H9 (cell line): ENCODE results near the gene MRTFB. TPM values are rescaled to one million over a fixed set of nuclear protein-coding genes. Genes with fewer than 3 reads are reported as not detected.

Experiments
- DNase-seq: peaks from one replicate; pipeline ENCODE4 v3.0.0-alpha.2; 2017
- H2AFZ ChIP-seq: one replicate; pipeline ENCODE4 v1.6.1; 2013; ENCODE audit warnings: mild to moderate bottlenecking, low read length, control low read depth, moderate library complexity
- H2AK5ac ChIP-seq: 2 replicates; pipeline ENCODE4 v1.6.1; 2013; ENCODE audit warnings: low read length, control low read depth, mixed read lengths; ENCODE audit not compliant: insufficient read length
- H2BK120ac ChIP-seq: one replicate; pipeline ENCODE4 v1.6.1; 2013; ENCODE audit warnings: low read depth, mild to moderate bottlenecking, low read length, control low read depth, inconsistent platforms; ENCODE audit not compliant: poor library complexity, severe bottlenecking
- H2BK12ac ChIP-seq: 2 replicates; pipeline ENCODE4 v1.6.1; 2013; ENCODE audit warnings: low read length, control low read depth, mixed read lengths, low read depth; ENCODE audit not compliant: insufficient read length
- H2BK15ac ChIP-seq: 2 replicates; pipeline ENCODE4 v1.6.1; 2013; ENCODE audit warnings: low read depth, low read length, control low read depth
- H2BK20ac ChIP-seq: one replicate; pipeline ENCODE4 v1.6.1; 2013; ENCODE audit warnings: low read depth, mild to moderate bottlenecking, low read length, control low read depth, inconsistent platforms; ENCODE audit not compliant: poor library complexity, severe bottlenecking
- H2BK5ac ChIP-seq: 2 replicates; pipeline ENCODE4 v1.6.1; 2013; ENCODE audit warnings: low read length, control low read depth, mixed read lengths; ENCODE audit not compliant: insufficient read length
- H3K14ac ChIP-seq: 2 replicates; pipeline ENCODE4 v1.6.1; 2013; ENCODE audit warnings: low read length, control low read depth; ENCODE audit not compliant: insufficient read depth
- H3K18ac ChIP-seq: 2 replicates; pipeline ENCODE4 v1.6.1; 2013; ENCODE audit warnings: low read depth, mild to moderate bottlenecking, mixed read lengths, low read length, control low read depth; ENCODE audit not compliant: insufficient read length
- H3K23ac ChIP-seq: 2 replicates; pipeline ENCODE4 v1.6.1; 2013; ENCODE audit warnings: low read length, control low read depth, mixed read lengths, low read depth; ENCODE audit not compliant: insufficient read length
- H3K23me2 ChIP-seq: 2 replicates; pipeline ENCODE4 v1.6.1; 2013; ENCODE audit warnings: low read depth, mild to moderate bottlenecking, mixed read lengths, low read length, control low read depth; ENCODE audit not compliant: insufficient read length, poor library complexity, severe bottlenecking
- H3K27ac ChIP-seq: 2 replicates; pipeline ENCODE4 v1.5.1; 2013; ENCODE audit warnings: low read length, control low read depth, mixed read lengths, low read depth; ENCODE audit not compliant: insufficient read length
- H3K27me3 ChIP-seq: 2 replicates; pipeline ENCODE4 v1.6.1; 2013; ENCODE audit warnings: low read length, control low read depth, inconsistent platforms; ENCODE audit not compliant: insufficient read depth
- H3K4ac ChIP-seq: 2 replicates; pipeline ENCODE4 v1.6.1; 2013; ENCODE audit warnings: low read depth, mild to moderate bottlenecking, control low read depth, inconsistent platforms, low read length, moderate library complexity
- H3K4me1 ChIP-seq: 2 replicates; pipeline ENCODE4 v1.6.1; 2013; ENCODE audit warnings: low read length, control low read depth, inconsistent platforms; ENCODE audit not compliant: insufficient read depth
- H3K4me2 ChIP-seq: 2 replicates; pipeline ENCODE4 v1.6.1; 2013; ENCODE audit warnings: low read length, control low read depth, mixed read lengths; ENCODE audit not compliant: insufficient read length, insufficient read depth
- H3K56ac ChIP-seq: 2 replicates; pipeline ENCODE4 v1.6.1; 2013; ENCODE audit warnings: low read depth, mild to moderate bottlenecking, mixed read lengths, low read length, control low read depth; ENCODE audit not compliant: insufficient read length
- H3K79me1 ChIP-seq: 2 replicates; pipeline ENCODE4 v1.6.1; 2013; ENCODE audit warnings: low read depth, mild to moderate bottlenecking, moderate library complexity, low read length, control low read depth, inconsistent platforms; ENCODE audit not compliant: insufficient read depth, poor library complexity, severe bottlenecking
- H3K79me2 ChIP-seq: 2 replicates; pipeline ENCODE4 v1.6.1; 2013; ENCODE audit warnings: low read length, control low read depth, inconsistent platforms; ENCODE audit not compliant: insufficient read depth
- H3K9ac ChIP-seq: 2 replicates; pipeline ENCODE4 v1.6.1; 2013; ENCODE audit warnings: low read length, control low read depth, mixed read lengths; ENCODE audit not compliant: insufficient read length; ENCODE audit errors: extremely low read depth
- H3K9me3 ChIP-seq: one replicate; pipeline ENCODE4 v1.6.1; 2013; ENCODE audit warnings: low read depth, low read length, inconsistent platforms; ENCODE audit not compliant: control insufficient read depth
- H3T11ph ChIP-seq: one replicate; pipeline ENCODE4 v1.6.1; 2013; ENCODE audit warnings: mild to moderate bottlenecking, low read length, control low read depth, inconsistent platforms
- H4K20me1 ChIP-seq: one replicate; pipeline ENCODE4 v1.6.1; 2013; ENCODE audit not compliant: control insufficient read depth, insufficient read length, insufficient read depth
- H4K5ac ChIP-seq: 2 replicates; pipeline ENCODE4 v1.6.1; 2013; ENCODE audit warnings: low read depth, mild to moderate bottlenecking, mixed read lengths, low read length, control low read depth; ENCODE audit not compliant: insufficient read length
- H4K8ac ChIP-seq: replicated peaks from 2 replicates; pipeline ENCODE4 v1.6.1; 2013; ENCODE audit warnings: low read length, control low read depth, mixed read lengths, low read depth; ENCODE audit not compliant: insufficient read length
- H4K91ac ChIP-seq: 2 replicates; pipeline ENCODE4 v1.6.1; 2013; ENCODE audit warnings: low read depth, mild to moderate bottlenecking, moderate library complexity, mixed read lengths, low read length, control low read depth; ENCODE audit not compliant: insufficient read length
- H3K27ac Mint-ChIP-seq, 3 experiments: 2 replicates in 2 of 3; 3 replicates in 1 of 3; pipeline ENCODE4 v1.8.0; 2020 to 2021; ENCODE audit warnings: mixed read lengths in 3 of 3, mild to moderate bottlenecking in 1 of 3, moderate library complexity in 1 of 3
- H3K27me3 Mint-ChIP-seq: 2 replicates; pipeline ENCODE4 v1.8.0; 2021; ENCODE audit warnings: low read depth, mild to moderate bottlenecking, moderate library complexity, mixed read lengths
- H3K36me3 Mint-ChIP-seq, 3 experiments: 2 replicates in 2 of 3; 3 replicates in 1 of 3; pipeline ENCODE4 v1.8.0; 2020 to 2021; ENCODE audit warnings: low read depth in 3 of 3, mixed read lengths in 3 of 3; ENCODE audit not compliant: insufficient read depth in 1 of 3
- H3K4me1 Mint-ChIP-seq, 2 experiments: 2 replicates each; pipeline ENCODE4 v1.8.0; 2020; ENCODE audit warnings: mixed read lengths in 2 of 2
- H3K4me3 Mint-ChIP-seq, 2 experiments: 2 replicates in 1 of 2; 3 replicates in 1 of 2; pipeline ENCODE4 v1.8.0; 2020 to 2021; ENCODE audit warnings: mild to moderate bottlenecking in 2 of 2, mixed read lengths in 2 of 2, moderate library complexity in 1 of 2
- H3K9me3 Mint-ChIP-seq, 2 experiments: 2 replicates in 1 of 2; 3 replicates in 1 of 2; pipeline ENCODE4 v1.8.0; 2020; ENCODE audit warnings: mild to moderate bottlenecking in 2 of 2, mixed read lengths in 2 of 2, moderate library complexity in 1 of 2
- WGBS: extraction: QIAGEN DNeasy Blood & Tissue Kit; methylation state at CpG from one replicate; pipeline ENCODE4 v1.1.7; 2013; ENCODE audit warnings: missing lambda C conversion rate, low lambda C conversion rate, mixed read lengths; ENCODE audit not compliant: insufficient read length; ENCODE audit errors: extremely low coverage; 5-methylcytosine and 5-hydroxymethylcytosine counted together
- total RNA-seq: library from RNA; stranded (reverse); gene quantifications from 2 replicates; pipeline ENCODE4 v1.2.1, GENCODE V29; 2021
- TF ChIP-seq, protein P1 (sequence below): fragments of 200-600 bp; sonication (generic); conservative IDR thresholded peaks from 3 replicates; pipeline ENCODE4 v1.8.0; 2021; ENCODE audit warnings: antibody characterized with exemption, mild to moderate bottlenecking

The MRTFB gene
- total RNA-seq, 1 experiment from 2014 or later: 29.9 TPM

DNA sequence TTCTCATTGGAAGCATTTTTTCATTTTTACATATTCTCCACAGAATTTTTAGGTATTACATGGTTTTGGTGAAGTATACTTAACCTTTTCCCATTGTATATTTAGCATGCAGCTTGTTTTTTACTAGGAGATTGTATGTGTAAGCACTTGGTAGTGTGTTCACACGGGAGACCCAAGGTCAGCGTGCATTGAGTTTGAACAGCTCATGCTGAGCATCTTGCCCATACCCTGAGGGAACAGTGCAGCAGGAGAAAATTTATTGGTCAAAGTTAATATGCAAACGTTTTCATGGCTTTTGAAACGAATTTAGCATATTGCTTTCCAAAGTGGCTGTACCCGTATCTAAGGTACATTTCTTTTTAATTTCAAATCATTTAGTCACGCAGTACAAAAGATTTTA lies 168.7 kb downstream of the MRTFB start:
- H3K36me3 Mint-ChIP-seq: peaks cover 4 to 42% (median 20%) of the 10 kb centered on the region in 3 experiments; a peak in 6 of 7 replicates
- H4K91ac ChIP-seq: no peak overlapping the region
- no peak overlapping the region; a peak in 1 of 7 replicates for H3K27ac Mint-ChIP-seq

More for the DNA sequence above, 168.7 kb downstream of the MRTFB start:
- H3K9me3 ChIP-seq: no peaks in the 10 kb centered on the region
- no peak overlapping the region for H2BK20ac ChIP-seq
- no peak overlapping the region for H3K56ac ChIP-seq
- no peak for DNase-seq
- no peaks in the 10 kb centered on the region for H3K23me2 ChIP-seq
- H3K79me2 ChIP-seq: no peaks in the 10 kb centered on the region
- no peak overlapping the region for H3K27ac ChIP-seq
- TF ChIP-seq, protein P1, sequence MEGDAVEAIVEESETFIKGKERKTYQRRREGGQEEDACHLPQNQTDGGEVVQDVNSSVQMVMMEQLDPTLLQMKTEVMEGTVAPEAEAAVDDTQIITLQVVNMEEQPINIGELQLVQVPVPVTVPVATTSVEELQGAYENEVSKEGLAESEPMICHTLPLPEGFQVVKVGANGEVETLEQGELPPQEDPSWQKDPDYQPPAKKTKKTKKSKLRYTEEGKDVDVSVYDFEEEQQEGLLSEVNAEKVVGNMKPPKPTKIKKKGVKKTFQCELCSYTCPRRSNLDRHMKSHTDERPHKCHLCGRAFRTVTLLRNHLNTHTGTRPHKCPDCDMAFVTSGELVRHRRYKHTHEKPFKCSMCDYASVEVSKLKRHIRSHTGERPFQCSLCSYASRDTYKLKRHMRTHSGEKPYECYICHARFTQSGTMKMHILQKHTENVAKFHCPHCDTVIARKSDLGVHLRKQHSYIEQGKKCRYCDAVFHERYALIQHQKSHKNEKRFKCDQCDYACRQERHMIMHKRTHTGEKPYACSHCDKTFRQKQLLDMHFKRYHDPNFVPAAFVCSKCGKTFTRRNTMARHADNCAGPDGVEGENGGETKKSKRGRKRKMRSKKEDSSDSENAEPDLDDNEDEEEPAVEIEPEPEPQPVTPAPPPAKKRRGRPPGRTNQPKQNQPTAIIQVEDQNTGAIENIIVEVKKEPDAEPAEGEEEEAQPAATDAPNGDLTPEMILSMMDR: no peak
- Mint-ChIP-seq H3K4me3 (no peak overlapping the region), H3K27me3 (no peaks in the 10 kb centered on the region), H3K9me3 (no peaks in the 10 kb centered on the region), H3K4me1 (no peaks in the 10 kb centered on the region)
- H3K23ac ChIP-seq: no peak overlapping the region
- H2BK120ac ChIP-seq: no peak overlapping the region
- WGBS: no CpG with 5 or more reads among the region's 6 CpGs
- H2BK15ac ChIP-seq: no peak overlapping the region
- H4K8ac ChIP-seq: no peak overlapping the region
- no peak overlapping the region for H2AK5ac ChIP-seq
- H3K79me1 ChIP-seq: no peaks in the 10 kb centered on the region
- no peaks in the 10 kb centered on the region for H3K4me1 ChIP-seq
- H3K4ac ChIP-seq: no peak overlapping the region
- H3K14ac ChIP-seq: no peak overlapping the region
- no peak overlapping the region for H2BK5ac ChIP-seq
- H3K4me2 ChIP-seq: no peak overlapping the region
- no peak overlapping the region for H4K5ac ChIP-seq
- H2BK12ac ChIP-seq: no peak overlapping the region
- no peaks in the 10 kb centered on the region for H3K27me3 ChIP-seq
- no peak overlapping the region for H2AFZ ChIP-seq
- H3K18ac ChIP-seq: no peak overlapping the region
- H4K20me1 ChIP-seq: no peaks in the 10 kb centered on the region
- H3K9ac ChIP-seq: no peak overlapping the region
- H3T11ph ChIP-seq: no peak overlapping the region
